Ovary (tissue), 9 donors: ENCODE measurements around the gene CCR6. TPM values are rescaled to one million over a fixed set of nuclear protein-coding genes. Genes with fewer than 3 reads are reported as not detected.

Experiments
- DNase-seq, 5 donors: peaks; one replicate each; pipeline ENCODE4 v3.0.0-alpha.2; 2019 to 2020
- H3K27ac ChIP-seq, 2 donors: fragments of 200-600 bp; one replicate each; pipeline versions ENCODE4 v1.5.1 to v1.8.0; 2019 to 2022
- H3K27me3 ChIP-seq: fragments of 200-600 bp; one replicate; pipeline ENCODE4 v1.8.0; 2022
- H3K36me3 ChIP-seq: fragments of 200-600 bp; sonication (generic); one replicate; pipeline ENCODE4 v1.5.1; 2019
- H3K4me1 ChIP-seq: one replicate; pipeline ENCODE4 v1.8.1; 2013; ENCODE audit warnings: mild to moderate bottlenecking, moderate library complexity; ENCODE audit not compliant: insufficient read depth
- H3K4me3 ChIP-seq: fragments of 200-600 bp; sonication (generic); one replicate; pipeline ENCODE4 v1.5.1; 2017
- H3K9me3 ChIP-seq, 2 donors: fragments of 200-600 bp in 1 of 2; sonication (generic) in 1 of 2; one replicate each; pipeline versions ENCODE4 v1.5.1 to v1.8.1; 2013 to 2019; ENCODE audit warnings: mild to moderate bottlenecking in 1 of 2, moderate library complexity in 1 of 2
- EP300 ChIP-seq: sonication (generic); formaldehyde crosslinking; IDR thresholded peaks from one replicate; pipeline ENCODE4 v1.6.1; 2017; ENCODE audit warnings: antibody characterized with exemption
- POLR2A ChIP-seq: fragments of 450-650 bp; IDR thresholded peaks from one replicate; pipeline ENCODE4 v1.6.1; 2017; ENCODE audit warnings: antibody characterized with exemption, mild to moderate bottlenecking, moderate library complexity
- WGBS, 3 donors: extraction: QIAGEN DNeasy Blood & Tissue Kit in 1 of 3; methylation state at CpG; one replicate each; pipeline versions ENCODE4 v1.1.5 to v1.1.7; 2013 to 2017; 5-methylcytosine and 5-hydroxymethylcytosine counted together
- intact Hi-C, 4 donors: fragments of 100-400 bp; cut with DNase I; formaldehyde crosslinking; loops; one replicate each; pipeline versions ENCODE4 v1.11.0 to v1.15.1; 2022 to 2023
- polyA plus RNA-seq, 2 donors: library from polyadenylated mRNA; stranded (reverse); fragments of 200-250 nt in 1 of 2; fragments of 350-450 nt in 1 of 2; fragmentation: Illumina TruSeq in 1 of 2; extraction: RNeasy Lipid Tissue Mini Kit (QIAGEN cat#74804) in 1 of 2; gene quantifications; one replicate each; pipeline ENCODE4 v1.2.3, GENCODE V29; 2013 to 2014
- total RNA-seq, 7 donors: library from RNA; depleted of rRNA in 2 of 7; stranded (reverse); fragments of >200 nt in 2 of 7; fragmentation: NEBNext Ultra II Directional in 3 of 7; extraction: Animal tissue kit (Norgen Biotek cat#: 25700) in 3 of 7; gene quantifications; one replicate each; pipeline versions ENCODE4 v1.1.0 to v1.2.4, GENCODE V29; 2016 to 2023
- TF ChIP-seq, protein P1 (sequence below), 3 donors: fragments of 450-650 bp in 2 of 3; fragments of 200-600 bp in 1 of 3; IDR thresholded peaks; one replicate each; pipeline versions ENCODE4 v1.5.1 to v1.8.0; 2016 to 2022; ENCODE audit warnings: antibody characterized with exemption in 3 of 3, mild to moderate bottlenecking in 1 of 3
- donor health status: DM: no; HTN: no; CAD: no; lungs with moderate emphysema.
- donor health status: DM: no; HTN: no; CAD: no.
- donor health status: Bipolar disorder and iron deficiency.
- donor health status: DM: yes; HTN: yes; CAD: no.
- donor health status: DM: no; HTN: no; CAD: no.
- donor health status: DM: yes; HTN: yes; CAD: no.

CCR6 gene
- total and polyA plus RNA-seq, 9 donors, result 0.18 TPM; not detected in 8

DNA sequence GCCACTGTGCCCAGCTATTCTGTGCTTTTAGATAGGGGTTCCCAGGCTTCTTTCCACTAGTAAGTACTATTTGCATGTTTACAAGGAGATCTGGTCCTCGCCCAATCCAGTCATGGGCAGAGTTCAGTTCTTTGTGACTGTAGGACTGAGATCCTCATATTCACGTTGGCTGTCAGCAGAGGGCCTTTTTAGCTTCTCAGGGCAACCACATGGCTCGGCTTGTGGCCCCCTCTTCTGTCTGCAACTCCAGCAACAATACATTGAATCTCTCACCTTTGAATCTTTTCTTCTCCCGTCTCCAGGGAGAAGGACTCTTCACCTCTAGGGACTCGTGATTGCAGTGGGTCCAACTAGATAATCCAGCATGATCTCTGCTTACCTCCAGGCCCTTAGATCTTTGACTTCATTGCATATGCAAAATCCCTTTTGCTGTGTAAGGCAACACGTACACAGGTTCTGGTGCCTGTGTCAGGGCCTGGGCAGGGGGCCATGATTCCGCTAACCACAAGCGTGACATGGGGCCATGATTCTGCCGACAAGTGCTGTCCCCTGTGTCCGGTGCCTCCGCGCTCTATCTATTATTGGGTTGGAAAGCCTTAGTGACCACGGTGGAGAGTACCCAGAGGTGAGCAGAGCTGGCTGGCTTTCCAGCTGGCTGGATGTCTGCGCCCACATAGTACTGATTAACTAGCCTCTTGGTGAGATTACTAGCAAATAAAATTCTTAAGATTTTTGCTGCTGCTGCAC, 5.1 kb downstream of the CCR6 start:
- Histone ChIP-seq H3K36me3 (no peaks in the 10 kb centered on the region), H3K4me3 (no peak overlapping the region), H3K27ac (no peak overlapping the region), H3K9me3 (no peaks in the 10 kb centered on the region), H3K27me3 (no peaks in the 10 kb centered on the region), H3K4me1 (peaks cover 1% of the 10 kb centered on the region)
- 87 to 90% (median 88%) methylated on average over 14 of the region's 14 CpGs for WGBS, 3 donors
- intact Hi-C loops, result no loop called here
- DNase-seq, result no peak
- TF ChIP-seq, protein P1, sequence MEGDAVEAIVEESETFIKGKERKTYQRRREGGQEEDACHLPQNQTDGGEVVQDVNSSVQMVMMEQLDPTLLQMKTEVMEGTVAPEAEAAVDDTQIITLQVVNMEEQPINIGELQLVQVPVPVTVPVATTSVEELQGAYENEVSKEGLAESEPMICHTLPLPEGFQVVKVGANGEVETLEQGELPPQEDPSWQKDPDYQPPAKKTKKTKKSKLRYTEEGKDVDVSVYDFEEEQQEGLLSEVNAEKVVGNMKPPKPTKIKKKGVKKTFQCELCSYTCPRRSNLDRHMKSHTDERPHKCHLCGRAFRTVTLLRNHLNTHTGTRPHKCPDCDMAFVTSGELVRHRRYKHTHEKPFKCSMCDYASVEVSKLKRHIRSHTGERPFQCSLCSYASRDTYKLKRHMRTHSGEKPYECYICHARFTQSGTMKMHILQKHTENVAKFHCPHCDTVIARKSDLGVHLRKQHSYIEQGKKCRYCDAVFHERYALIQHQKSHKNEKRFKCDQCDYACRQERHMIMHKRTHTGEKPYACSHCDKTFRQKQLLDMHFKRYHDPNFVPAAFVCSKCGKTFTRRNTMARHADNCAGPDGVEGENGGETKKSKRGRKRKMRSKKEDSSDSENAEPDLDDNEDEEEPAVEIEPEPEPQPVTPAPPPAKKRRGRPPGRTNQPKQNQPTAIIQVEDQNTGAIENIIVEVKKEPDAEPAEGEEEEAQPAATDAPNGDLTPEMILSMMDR (IDR thresholded peaks at IDR 0.05), result no peak
- TF ChIP-seq POLR2A (no peak), EP300 (no peak)

DNA sequence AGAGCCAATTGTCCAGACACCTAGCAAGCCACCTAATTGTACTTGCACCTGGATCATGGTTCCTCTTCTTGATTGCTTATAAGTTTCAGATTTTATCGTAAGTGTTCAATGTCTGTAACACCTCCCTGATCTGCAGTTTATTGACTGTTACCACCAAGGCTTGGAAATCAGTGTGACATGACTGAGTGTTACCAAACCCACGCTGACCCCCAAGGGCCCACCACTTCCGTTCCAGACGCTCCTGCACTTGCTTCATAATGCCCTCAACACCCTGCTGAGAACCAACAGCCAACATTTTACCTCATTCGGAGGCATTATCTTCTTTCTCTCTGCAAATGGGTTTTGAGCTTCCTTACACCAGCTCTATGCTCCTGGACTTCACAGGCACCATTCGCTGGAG, 6.3 kb downstream of the CCR6 start:
- H3K4me1 ChIP-seq, result peaks cover 1% of the 10 kb centered on the region
- H3K4me3 ChIP-seq, result no peak overlapping the region
- H3K9me3 ChIP-seq, result no peaks in the 10 kb centered on the region
- intact Hi-C loops, result no loop called here
- TF ChIP-seq, protein P1 (IDR thresholded peaks at IDR 0.05), result no peak
- no peak for TF ChIP-seq EP300
- no peak for TF ChIP-seq POLR2A
- no peaks in the 10 kb centered on the region for H3K27me3 ChIP-seq
- no peaks in the 10 kb centered on the region for H3K36me3 ChIP-seq
- H3K27ac ChIP-seq, result no peak overlapping the region
- DNase-seq, result no peak
- WGBS, 3 donors, result 44 to 66% (median 57%) methylated on average over 6 of the region's 6 CpGs

DNA sequence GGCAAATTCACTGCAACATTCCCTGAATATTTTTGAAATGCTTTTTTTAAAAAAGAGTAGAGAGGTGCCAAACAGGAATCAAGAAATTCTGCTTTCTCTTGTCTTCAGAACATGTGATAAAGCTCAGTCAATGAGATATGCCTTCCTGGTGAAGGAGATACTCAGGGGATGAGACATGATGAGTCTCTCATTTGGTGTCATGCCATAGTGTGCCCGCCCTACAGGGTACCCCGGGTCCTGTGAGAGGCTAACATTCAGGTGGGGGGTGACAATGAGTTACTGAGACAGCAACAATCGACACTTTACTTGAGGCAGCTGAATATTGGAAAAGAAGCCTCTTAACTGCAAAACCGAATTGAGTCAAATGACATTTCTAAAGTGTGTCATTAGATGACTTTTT, 6.7 kb downstream of the CCR6 start:
- Histone ChIP-seq H3K27ac (no peak overlapping the region), H3K4me3 (no peak overlapping the region)
- WGBS, 3 donors, result 68 to 77% (median 70%) methylated on average over 4 of the region's 4 CpGs

DNA sequence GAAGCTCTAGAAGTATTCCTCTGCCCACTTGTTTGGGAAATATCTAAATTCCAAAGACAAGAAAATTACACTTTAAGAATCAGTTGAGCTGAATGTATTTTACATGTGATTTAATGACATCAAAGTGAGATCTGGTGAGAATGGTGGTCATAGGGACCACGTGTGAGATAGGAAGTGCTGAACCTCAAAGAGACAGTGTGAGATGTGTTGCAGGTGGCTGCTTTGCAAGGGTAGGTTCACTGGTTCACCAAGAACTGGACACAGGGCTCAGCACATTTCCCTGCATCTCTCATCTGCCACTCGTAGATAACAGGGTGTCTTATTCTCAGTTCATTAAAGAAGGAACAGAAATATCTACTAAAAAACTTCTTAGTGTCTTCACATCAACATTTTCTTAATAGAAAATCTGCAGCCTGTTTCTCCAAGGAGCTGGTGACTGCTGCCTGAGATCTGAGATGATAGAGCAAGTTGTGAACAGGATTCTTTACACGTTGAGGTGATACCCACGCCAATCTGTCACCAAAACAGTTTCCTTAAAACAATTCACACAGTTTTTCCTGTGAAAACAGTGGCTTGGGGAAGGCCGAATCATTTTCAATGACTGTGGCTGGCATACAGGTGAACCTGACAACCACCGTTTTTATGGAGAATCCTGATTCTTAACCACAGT, 7.2 kb downstream of the CCR6 start:
- no peak overlapping the region for H3K27ac ChIP-seq
- 73 to 74% (median 73%) methylated on average over 6 of the region's 6 CpGs for WGBS, 3 donors
- H3K27me3 ChIP-seq, result no peaks in the 10 kb centered on the region
- no peaks in the 10 kb centered on the region for H3K9me3 ChIP-seq
- no peak overlapping the region for H3K4me3 ChIP-seq
- DNase-seq, result no peak
- no peaks in the 10 kb centered on the region for H3K36me3 ChIP-seq
- intact Hi-C loops, result no loop called here
- no peak for TF ChIP-seq POLR2A
- TF ChIP-seq EP300, result no peak
- TF ChIP-seq, protein P1 (IDR thresholded peaks at IDR 0.05), result no peak
- H3K4me1 ChIP-seq, result peaks cover 1% of the 10 kb centered on the region

More for the DNA sequence above, 6.7 kb downstream of the CCR6 start:
- DNase-seq, result no peak
- H3K36me3 ChIP-seq, result no peaks in the 10 kb centered on the region
- H3K9me3 ChIP-seq, result no peaks in the 10 kb centered on the region
- TF ChIP-seq, protein P1 (IDR thresholded peaks at IDR 0.05), result no peak
- TF ChIP-seq EP300 (no peak), POLR2A (no peak)
- H3K4me1 ChIP-seq, result peaks cover 1% of the 10 kb centered on the region
- no peaks in the 10 kb centered on the region for H3K27me3 ChIP-seq
- intact Hi-C loops, result no loop called here
